ENCODE data around the gene SOX10. TPM values are rescaled to one million over a fixed set of nuclear protein-coding genes. Genes with fewer than 3 reads are reported as not detected.

Gene SOX10
- total RNA-seq: not detected

DNA sequence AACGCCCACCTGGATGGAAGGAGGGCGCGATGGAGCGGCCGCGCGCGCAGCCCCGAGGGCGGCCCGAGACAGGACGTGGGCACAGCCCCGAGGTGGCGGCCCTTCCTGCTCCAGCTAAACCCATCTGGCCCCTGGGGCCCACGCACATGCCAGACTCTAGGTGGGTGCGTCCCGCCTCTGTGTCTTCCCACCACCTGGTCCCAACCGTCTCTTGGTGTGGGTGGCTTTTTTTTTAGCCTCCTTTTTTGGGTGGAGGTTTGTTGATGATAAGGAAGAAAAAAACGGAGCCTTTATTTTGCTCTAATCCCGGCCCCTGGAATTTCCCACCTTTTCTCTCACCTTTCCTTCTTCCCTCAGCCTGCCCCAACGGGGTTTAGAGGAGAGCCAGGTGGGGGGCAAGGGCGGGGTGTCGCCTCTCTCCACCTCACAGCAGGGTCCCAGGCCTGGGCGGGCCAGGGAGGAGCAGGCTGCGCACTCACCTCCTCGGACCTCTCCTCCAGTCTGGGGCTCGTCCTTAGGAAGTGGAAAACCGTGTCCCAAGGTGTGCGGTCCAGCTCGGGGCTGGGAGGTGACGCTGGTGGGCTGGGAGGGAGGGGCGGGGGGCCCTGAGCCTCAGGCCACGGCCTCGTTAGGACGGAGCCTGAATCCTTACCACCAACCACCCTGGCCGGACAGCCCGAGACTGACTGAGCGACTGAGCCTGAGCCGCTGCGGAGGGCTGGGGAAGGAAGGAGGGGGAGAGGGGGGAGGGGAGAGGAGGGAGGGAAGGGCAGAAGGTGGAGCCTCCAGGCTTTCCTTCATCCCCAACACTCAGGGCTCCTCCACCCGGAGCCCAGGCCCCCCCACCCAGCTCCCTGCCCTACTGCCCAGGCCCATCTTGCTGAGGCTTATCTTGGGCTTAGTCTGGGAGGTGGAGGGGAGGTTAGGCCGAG, at the start of gene SOX10:
SOX10 (minus strand) TSS at position 696 of the 932 bp plus-strand sequence. CDS start 771 bp downstream, outside the sequence.
- Mint-ChIP-seq H3K9me3 (no peaks in the 10 kb centered on the region), H3K4me3 (no peak within 1 kb of the TSS), H3K4me1 (no peaks in the 10 kb centered on the region), H3K27me3 (no peaks in the 10 kb centered on the region), H3K36me3 (no peaks in the 10 kb centered on the region), H3K27ac (no peak within 1 kb of the TSS)
- DNase-seq: no peak

DNA sequence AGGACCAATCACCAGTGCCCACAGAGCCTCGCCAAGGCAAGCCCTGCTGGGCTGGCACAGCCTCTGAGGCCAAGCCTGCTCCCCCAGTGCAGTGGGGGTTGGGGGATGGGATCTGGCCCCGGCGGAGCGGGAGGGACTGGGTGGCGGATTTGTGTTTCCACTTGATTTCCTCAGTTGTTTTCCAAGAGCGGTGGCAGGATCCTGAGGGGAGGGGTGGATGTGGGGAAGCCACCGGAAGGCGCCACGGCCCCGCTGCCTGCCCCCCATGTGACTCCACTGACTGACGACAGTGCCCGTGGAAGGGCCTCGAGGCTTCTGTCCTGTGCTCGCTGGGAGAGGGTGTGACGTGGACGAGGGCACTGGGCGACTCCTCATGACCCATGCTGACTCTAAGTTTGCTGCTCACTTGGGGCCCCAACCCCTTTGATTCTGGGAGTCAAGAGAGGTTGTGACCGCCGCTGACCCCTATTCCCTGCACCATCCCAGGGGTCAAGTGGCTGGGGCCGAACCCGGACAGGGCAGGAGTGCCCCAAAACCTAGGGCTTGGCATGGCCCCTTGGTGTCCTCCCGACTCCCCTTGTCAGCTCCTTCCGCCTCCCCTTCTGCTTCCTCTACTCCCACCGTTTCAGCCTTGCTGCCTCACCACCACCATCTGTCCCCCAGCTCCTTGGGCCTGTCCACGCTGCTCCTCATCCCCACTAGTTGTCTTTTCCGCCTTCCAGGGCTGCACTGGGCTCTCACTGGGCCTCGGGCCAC, 49.3 kb upstream of the SOX10 start:
- Mint-ChIP-seq H3K36me3 (peaks cover 2% of the 10 kb centered on the region), H3K4me3 (no peak overlapping the region), H3K27me3 (no peaks in the 10 kb centered on the region), H3K9me3 (no peaks in the 10 kb centered on the region), H3K27ac (no peak overlapping the region), H3K4me1 (no peaks in the 10 kb centered on the region)
- DNase-seq: no peak

DNA sequence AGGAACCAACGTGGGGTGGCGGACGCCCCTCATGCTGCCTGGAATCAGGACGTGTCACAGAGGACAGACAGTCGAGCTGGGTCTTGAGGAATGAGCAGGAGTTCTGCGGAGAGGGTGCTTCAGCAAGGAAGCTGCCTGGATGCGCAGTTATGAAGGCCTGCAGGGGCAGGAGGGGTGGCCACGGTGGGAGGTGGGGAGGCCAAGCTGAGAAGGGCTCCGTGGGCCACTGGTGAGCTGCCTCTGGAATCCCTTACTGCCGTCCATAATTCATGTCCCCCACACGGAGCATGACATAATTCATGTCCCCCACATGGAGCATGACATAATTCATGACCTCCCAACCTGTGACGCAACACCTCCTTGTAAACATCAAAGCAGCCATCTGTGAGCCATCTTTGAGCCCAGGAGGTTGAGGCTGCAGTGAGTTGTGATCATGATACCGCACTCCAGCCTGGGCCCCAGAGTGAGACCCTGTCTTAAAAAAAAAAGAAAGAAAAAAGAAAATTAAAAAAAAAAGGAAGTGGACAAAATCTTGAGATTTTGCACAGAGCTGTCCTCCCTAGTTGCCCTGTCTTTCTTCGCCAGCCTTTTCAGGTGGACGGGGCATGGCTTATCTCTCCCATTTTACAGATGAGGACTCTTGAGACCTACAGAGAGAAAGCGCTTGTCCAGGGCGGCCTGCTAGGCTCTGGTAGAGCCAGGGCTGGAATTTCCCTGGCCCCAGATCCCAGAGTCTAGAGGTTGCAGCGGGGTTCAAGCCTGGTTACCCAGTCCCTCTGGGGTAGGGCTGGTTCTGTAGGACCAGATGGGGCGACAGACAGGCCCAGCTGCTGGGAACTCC, 48.5 kb upstream of the SOX10 start:
- Mint-ChIP-seq H3K27ac (no peak overlapping the region), H3K27me3 (no peaks in the 10 kb centered on the region), H3K4me3 (no peak overlapping the region), H3K4me1 (no peaks in the 10 kb centered on the region), H3K9me3 (no peaks in the 10 kb centered on the region), H3K36me3 (no peaks in the 10 kb centered on the region)
- no peak for DNase-seq

DNA sequence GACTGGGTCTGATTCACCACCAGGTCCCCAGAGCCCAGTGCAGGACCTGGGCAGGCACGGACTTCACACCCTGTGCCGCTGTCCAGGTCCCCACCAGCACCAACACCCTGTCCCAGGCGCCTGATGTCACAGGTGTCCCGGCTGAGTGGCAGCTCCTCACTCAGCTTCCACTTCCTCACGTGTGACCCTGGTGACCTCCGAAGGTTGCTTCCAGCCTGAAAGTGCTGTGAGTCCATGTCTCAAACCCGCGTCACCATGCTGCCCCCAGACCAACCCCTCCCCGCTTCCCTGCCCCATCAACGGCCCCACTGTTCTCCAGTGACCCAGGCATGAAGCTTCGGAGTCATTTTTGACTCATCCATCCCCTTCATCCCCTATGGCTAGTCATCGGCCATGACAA, 47.1 kb upstream of the SOX10 start:
- DNase-seq: no peak
- no peaks in the 10 kb centered on the region for H3K9me3 Mint-ChIP-seq
- no peaks in the 10 kb centered on the region for H3K27me3 Mint-ChIP-seq
- no peaks in the 10 kb centered on the region for H3K4me1 Mint-ChIP-seq
- no peak overlapping the region for H3K27ac Mint-ChIP-seq
- no peak overlapping the region for H3K4me3 Mint-ChIP-seq
- H3K36me3 Mint-ChIP-seq: no peaks in the 10 kb centered on the region

- Mint-ChIP-seq H3K4me1 (no peaks in the 10 kb centered on the region), H3K27me3 (no peaks in the 10 kb centered on the region), H3K4me3 (no peak overlapping the region), H3K36me3 (no peaks in the 10 kb centered on the region), H3K9me3 (no peaks in the 10 kb centered on the region), H3K27ac (no peak overlapping the region)
- no peak for DNase-seq
Measured at GRCh38 chr22:38030311-38031133, 46.2 kb upstream of the SOX10 start.

- H3K27ac Mint-ChIP-seq: no peak overlapping the region
- no peaks in the 10 kb centered on the region for H3K27me3 Mint-ChIP-seq
- no peaks in the 10 kb centered on the region for H3K36me3 Mint-ChIP-seq
- no peaks in the 10 kb centered on the region for H3K9me3 Mint-ChIP-seq
- H3K4me3 Mint-ChIP-seq: no peak overlapping the region
- H3K4me1 Mint-ChIP-seq: no peaks in the 10 kb centered on the region
- no peak for DNase-seq
Measured at GRCh38 chr22:38029901-38030300, 45.5 kb upstream of the SOX10 start.

DNA sequence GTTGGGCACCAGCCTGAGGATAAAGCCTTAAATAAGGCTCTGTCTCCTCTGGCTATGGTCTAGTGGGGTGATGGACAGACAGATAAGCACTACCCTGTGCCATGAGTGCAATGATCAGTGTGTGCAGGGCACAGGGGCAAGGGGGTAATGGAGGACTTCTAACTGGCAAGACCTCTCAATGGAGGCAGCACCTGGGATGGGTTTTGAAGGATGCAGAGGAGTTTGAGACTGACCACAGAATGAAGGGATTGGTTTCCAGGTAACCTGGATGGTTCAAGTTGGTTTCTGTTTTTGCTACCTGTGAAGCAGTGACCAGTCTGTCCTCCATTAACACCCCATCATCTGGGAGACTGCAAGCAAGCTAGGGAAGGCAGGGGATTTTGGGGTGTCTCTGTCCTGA, 45.0 kb upstream of the SOX10 start:
- Mint-ChIP-seq H3K9me3 (no peaks in the 10 kb centered on the region), H3K4me1 (no peaks in the 10 kb centered on the region), H3K36me3 (no peaks in the 10 kb centered on the region), H3K4me3 (no peak overlapping the region), H3K27ac (no peak overlapping the region), H3K27me3 (no peaks in the 10 kb centered on the region)
- DNase-seq: no peak

DNA sequence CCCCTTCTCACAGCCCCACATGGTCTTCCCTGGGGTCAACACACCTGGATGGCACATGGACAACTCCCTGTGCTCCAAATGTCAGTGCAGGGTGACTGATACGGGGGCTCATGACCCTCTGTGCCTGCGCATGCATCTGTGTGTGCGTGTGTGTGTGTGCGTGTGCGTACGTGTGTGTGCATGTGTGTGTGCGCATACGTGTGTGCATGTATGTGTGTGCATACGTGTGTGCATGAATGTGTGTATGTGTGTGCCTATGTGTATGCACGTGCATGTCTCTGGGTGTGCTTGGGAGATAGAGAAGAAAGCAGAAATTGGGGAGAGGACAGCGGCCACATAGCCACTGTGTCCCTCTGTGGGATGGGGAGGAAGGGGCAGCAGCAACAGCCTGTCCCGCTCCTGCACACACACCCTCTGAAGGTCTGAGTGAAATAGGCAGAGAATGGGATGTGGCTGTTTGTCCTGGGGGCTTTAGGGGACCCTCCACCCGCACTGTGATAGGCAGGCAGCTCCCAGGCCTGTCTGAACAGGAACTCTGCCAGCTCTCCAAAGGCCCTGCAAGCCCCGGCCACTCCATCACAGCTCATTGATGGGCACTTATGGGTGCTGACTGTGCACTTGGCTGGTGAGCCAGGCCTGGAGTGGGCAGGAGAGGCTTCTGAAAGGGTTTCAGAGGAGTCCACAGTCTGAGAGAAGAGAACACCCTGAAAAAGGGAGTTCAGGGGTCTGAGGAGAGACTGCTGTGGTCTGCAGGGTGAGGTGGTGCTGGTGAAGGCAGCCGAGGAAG, 44.2 kb upstream of the SOX10 start:
- Mint-ChIP-seq H3K27ac (no peak overlapping the region), H3K36me3 (no peaks in the 10 kb centered on the region), H3K9me3 (no peaks in the 10 kb centered on the region), H3K4me1 (no peaks in the 10 kb centered on the region), H3K4me3 (no peak overlapping the region), H3K27me3 (no peaks in the 10 kb centered on the region)
- DNase-seq: no peak

DNA sequence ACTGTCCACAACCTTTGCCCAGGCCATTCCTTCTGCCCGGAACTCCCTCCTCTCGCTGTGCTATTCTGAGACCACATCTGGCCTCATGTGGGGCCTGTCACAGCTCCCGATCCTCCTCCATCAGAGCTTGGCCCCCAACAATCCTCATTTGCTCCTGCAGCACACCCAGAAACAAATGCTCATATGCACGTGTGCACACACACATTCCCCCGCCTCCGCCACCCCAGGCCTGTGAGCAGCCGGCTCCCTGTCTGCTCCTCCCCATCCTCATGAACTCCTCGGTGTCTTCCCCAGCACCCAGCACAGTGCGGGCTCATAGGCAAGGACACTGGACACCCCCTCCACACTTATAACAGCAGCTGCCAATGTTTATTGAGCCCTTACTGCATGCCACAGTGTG, 43.1 kb upstream of the SOX10 start:
- Mint-ChIP-seq H3K9me3 (no peaks in the 10 kb centered on the region), H3K4me3 (no peak overlapping the region), H3K27me3 (no peaks in the 10 kb centered on the region), H3K36me3 (no peaks in the 10 kb centered on the region), H3K4me1 (no peaks in the 10 kb centered on the region), H3K27ac (no peak overlapping the region)
- DNase-seq: no peak

DNA sequence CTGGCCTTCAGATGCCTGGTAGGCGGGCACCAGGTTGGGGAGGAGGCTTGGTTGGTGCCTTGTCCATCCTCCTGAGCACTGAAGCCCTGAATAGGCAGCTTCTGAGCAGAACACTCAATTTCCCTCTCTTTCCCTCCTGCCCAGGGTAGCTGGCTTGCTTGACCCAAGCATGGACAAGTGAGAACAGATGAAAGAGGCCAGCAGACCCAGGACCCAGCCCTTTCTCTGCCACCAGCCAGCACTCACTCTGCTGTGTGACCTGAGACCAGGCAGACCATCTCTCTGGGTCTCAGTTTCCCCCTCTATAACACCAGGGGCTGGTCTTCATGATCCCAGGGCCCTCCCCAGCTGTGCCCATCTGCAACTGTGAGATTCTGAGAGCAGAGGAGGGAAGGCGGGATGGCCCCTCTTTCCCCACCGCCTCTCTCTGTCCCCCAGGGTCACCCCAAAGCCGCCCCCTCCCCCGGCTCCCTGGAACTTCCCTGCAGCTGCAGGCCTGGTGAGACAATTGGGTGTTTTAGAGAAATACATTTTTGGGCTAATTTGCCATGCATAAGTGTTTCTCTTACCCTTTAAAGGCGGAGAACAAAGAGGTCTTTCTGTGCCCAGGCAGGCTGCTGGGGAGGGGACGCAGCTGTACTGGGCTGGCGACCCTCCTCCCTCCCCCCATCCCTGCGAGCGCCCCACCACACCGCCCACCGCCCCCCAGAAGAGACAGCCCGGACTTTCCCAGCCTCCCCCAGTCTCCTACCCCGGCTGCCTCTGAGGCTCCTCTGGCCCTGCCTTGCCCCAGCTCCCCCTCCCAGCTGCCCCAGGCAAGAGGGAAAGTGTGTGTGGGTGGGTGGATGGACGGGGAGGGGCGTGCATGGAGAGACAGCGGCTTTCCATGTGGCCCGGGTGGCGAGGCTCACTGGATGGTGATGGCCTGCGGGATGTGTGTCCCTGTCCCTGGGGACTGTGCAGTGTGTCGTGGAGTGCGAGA, 42.1 kb upstream of the SOX10 start:
- DNase-seq: no peak
- H3K9me3 Mint-ChIP-seq: no peaks in the 10 kb centered on the region
- no peaks in the 10 kb centered on the region for H3K36me3 Mint-ChIP-seq
- no peak overlapping the region for H3K27ac Mint-ChIP-seq
- no peaks in the 10 kb centered on the region for H3K4me1 Mint-ChIP-seq
- H3K4me3 Mint-ChIP-seq: no peak overlapping the region
- H3K27me3 Mint-ChIP-seq: no peaks in the 10 kb centered on the region

GRCh38 chr22:38025514-38025913, 41.2 kb upstream of the SOX10 start:
- Mint-ChIP-seq H3K4me1 (no peaks in the 10 kb centered on the region), H3K9me3 (no peaks in the 10 kb centered on the region), H3K4me3 (no peak overlapping the region), H3K27me3 (no peaks in the 10 kb centered on the region), H3K27ac (no peak overlapping the region), H3K36me3 (no peaks in the 10 kb centered on the region)
- DNase-seq: no peak

- DNase-seq: no peak
- H3K27ac Mint-ChIP-seq: no peak overlapping the region
- no peaks in the 10 kb centered on the region for H3K9me3 Mint-ChIP-seq
- H3K27me3 Mint-ChIP-seq: no peaks in the 10 kb centered on the region
- no peak overlapping the region for H3K4me3 Mint-ChIP-seq
- no peaks in the 10 kb centered on the region for H3K4me1 Mint-ChIP-seq
- no peaks in the 10 kb centered on the region for H3K36me3 Mint-ChIP-seq
Measured at GRCh38 chr22:38023045-38023444, 38.7 kb upstream of the SOX10 start.

GRCh38 chr22:38021206-38021605, 36.9 kb upstream of the SOX10 start:
- no peak for DNase-seq
- Mint-ChIP-seq H3K4me3 (no peak overlapping the region), H3K36me3 (no peaks in the 10 kb centered on the region), H3K9me3 (no peaks in the 10 kb centered on the region), H3K27me3 (no peaks in the 10 kb centered on the region), H3K4me1 (no peaks in the 10 kb centered on the region), H3K27ac (no peak overlapping the region)

Measured in activated naive CD8-positive, alpha-beta T cell treated with anti-CD3 and anti-CD28 coated beads for 36 hours (primary cell).